ENCODE measurements around the gene SAMD14. TPM values are rescaled to one million over a fixed set of nuclear protein-coding genes. Genes with fewer than 3 reads are reported as not detected.

SAMD14 gene
- total and polyA plus RNA-seq, 3 experiments from 2014 or later: 0.92 to 1.3 TPM; not detected in 1

GRCh38 chr17:50099003-50099402 is 31.0 kb downstream of the SAMD14 start:
- H3K4me1 ChIP-seq (ENCODE audit: insufficient read depth, low read length): peaks cover 13% of the 10 kb centered on the region
- no peak overlapping the region for H3K27ac ChIP-seq (ENCODE audit: low read depth, low read length)
- H3K4me3 ChIP-seq (ENCODE audit: low read length): no peak overlapping the region
- ChIA-PET POLR2A (no interaction called here), CTCF (interaction anchor here (2.3 kb wide), 1 partner anchor 11 kb away, joined by 10 read pairs; no protein-coding TSS in a partner anchor)
- H3K4me3 Mint-ChIP-seq: no peak overlapping the region
- peaks cover 28 to 60% (median 37%) of the 10 kb centered on the region in 3 donors for H3K4me1 Mint-ChIP-seq
- no peak for DNase-seq
- peaks cover 10% of the 10 kb centered on the region for H3K36me3 ChIP-seq (ENCODE audit: insufficient read depth, low read length)
- H3K9me3 ChIP-seq (ENCODE audit: low read length): no peaks in the 10 kb centered on the region
- H3K27me3 Mint-ChIP-seq: no peaks in the 10 kb centered on the region
- H3K27me3 ChIP-seq (ENCODE audit: insufficient read depth, low read length, poor library complexity, severe bottlenecking): no peaks in the 10 kb centered on the region
- H3K9me3 Mint-ChIP-seq: no peaks in the 10 kb centered on the region
- H3K27ac Mint-ChIP-seq: peak overlapping the region in 1 of 8 donors; percentile 29
- peaks cover 0 to 65% (median 13%) of the 10 kb centered on the region in 3 donors for H3K36me3 Mint-ChIP-seq

- no peak for DNase-seq
- ChIA-PET CTCF (interaction anchor here (1.1 to 2.3 kb wide), 3 partner anchors 10 to 16 kb away, joined by 3 to 10 read pairs (median 5); no protein-coding TSS in a partner anchor), POLR2A (no interaction called here)
- Histone ChIP-seq H3K4me3 (ENCODE audit: low read length) (no peak overlapping the region), H3K27me3 (ENCODE audit: insufficient read depth, low read length, poor library complexity, severe bottlenecking) (no peaks in the 10 kb centered on the region), H3K4me1 (ENCODE audit: insufficient read depth, low read length) (peaks cover 17% of the 10 kb centered on the region), H3K9me3 (ENCODE audit: low read length) (no peaks in the 10 kb centered on the region), H3K27ac (ENCODE audit: low read depth, low read length) (no peak overlapping the region), H3K36me3 (ENCODE audit: insufficient read depth, low read length) (peaks cover 10% of the 10 kb centered on the region)
- peaks cover 28 to 62% (median 37%) of the 10 kb centered on the region in 3 donors for H3K4me1 Mint-ChIP-seq
- H3K36me3 Mint-ChIP-seq: peaks cover 0 to 64% (median 13%) of the 10 kb centered on the region in 3 donors
- H3K27ac Mint-ChIP-seq: peak overlapping the region in 2 of 8 donors; percentile 29 to 84
- no peaks in the 10 kb centered on the region for H3K9me3 Mint-ChIP-seq
- no peak overlapping the region for H3K4me3 Mint-ChIP-seq
- no peaks in the 10 kb centered on the region for H3K27me3 Mint-ChIP-seq
Observed at GRCh38 chr17:50098583-50098982, 31.4 kb downstream of the SAMD14 start.

- peaks cover 10% of the 10 kb centered on the region for H3K36me3 ChIP-seq (ENCODE audit: insufficient read depth, low read length)
- Mint-ChIP-seq H3K36me3 (peaks cover 0 to 59% (median 13%) of the 10 kb centered on the region in 3 donors), H3K9me3 (no peaks in the 10 kb centered on the region), H3K4me1 (peaks cover 28 to 62% (median 37%) of the 10 kb centered on the region in 3 donors), H3K27ac (no peak overlapping the region), H3K4me3 (peak overlapping the region in 2 of 7 donors; percentile 23 to 48), H3K27me3 (no peaks in the 10 kb centered on the region)
- H3K9me3 ChIP-seq (ENCODE audit: low read length): no peaks in the 10 kb centered on the region
- POLR2A ChIA-PET: no interaction called here
- no peak overlapping the region for H3K4me3 ChIP-seq (ENCODE audit: low read length)
- peaks cover 17% of the 10 kb centered on the region for H3K4me1 ChIP-seq (ENCODE audit: insufficient read depth, low read length)
- DNase-seq: no peak
- CTCF ChIA-PET: interaction anchor here (1.1 to 2.3 kb wide), 3 partner anchors 10 to 17 kb away, joined by 3 to 10 read pairs (median 5); no protein-coding TSS in a partner anchor
- H3K27ac ChIP-seq (ENCODE audit: low read depth, low read length): no peak overlapping the region
- H3K27me3 ChIP-seq (ENCODE audit: insufficient read depth, low read length, poor library complexity, severe bottlenecking): no peaks in the 10 kb centered on the region
Observed at GRCh38 chr17:50097926-50098325, 32.0 kb downstream of the SAMD14 start.

- Histone ChIP-seq H3K4me1 (ENCODE audit: insufficient read depth, low read length) (peaks cover 17% of the 10 kb centered on the region), H3K27me3 (ENCODE audit: insufficient read depth, low read length, poor library complexity, severe bottlenecking) (no peaks in the 10 kb centered on the region), H3K4me3 (ENCODE audit: low read length) (no peak overlapping the region), H3K27ac (ENCODE audit: low read depth, low read length) (no peak overlapping the region), H3K36me3 (ENCODE audit: insufficient read depth, low read length) (peaks cover 10% of the 10 kb centered on the region), H3K9me3 (ENCODE audit: low read length) (no peaks in the 10 kb centered on the region)
- ChIA-PET POLR2A (no interaction called here), CTCF (interaction anchor here (1.1 to 2.3 kb wide), 4 partner anchors 10 to 20 kb away, joined by 3 to 10 read pairs (median 6); no protein-coding TSS in a partner anchor)
- H3K36me3 Mint-ChIP-seq: peaks cover 0 to 55% (median 13%) of the 10 kb centered on the region in 3 donors
- H3K4me1 Mint-ChIP-seq: peaks cover 28 to 62% (median 37%) of the 10 kb centered on the region in 3 donors
- H3K4me3 Mint-ChIP-seq: peak overlapping the region in 5 of 7 donors; percentile 11 to 72 (median 63)
- no peaks in the 10 kb centered on the region for H3K9me3 Mint-ChIP-seq
- no peak for DNase-seq
- H3K27ac Mint-ChIP-seq: peak overlapping the region in 2 of 8 donors; percentile 19 to 38
- H3K27me3 Mint-ChIP-seq: no peaks in the 10 kb centered on the region
Observed at GRCh38 chr17:50097455-50097854, 32.5 kb downstream of the SAMD14 start.

- peak overlapping the region in 4 of 8 donors; percentile 19 to 70 (median 44) for H3K27ac Mint-ChIP-seq
- peaks cover 17% of the 10 kb centered on the region for H3K4me1 ChIP-seq (ENCODE audit: insufficient read depth, low read length)
Observed at GRCh38 chr17:50096758-50097157, 33.2 kb downstream of the SAMD14 start.

GRCh38 chr17:50096092-50096491 is 33.9 kb downstream of the SAMD14 start:
- peak overlapping the region; percentile 88 to 100 (median 97) for H3K4me3 Mint-ChIP-seq
- H3K4me1 ChIP-seq (ENCODE audit: insufficient read depth, low read length): peaks cover 17% of the 10 kb centered on the region
- peaks cover 28 to 57% (median 37%) of the 10 kb centered on the region in 3 donors for H3K4me1 Mint-ChIP-seq
- no peaks in the 10 kb centered on the region for H3K27me3 ChIP-seq (ENCODE audit: insufficient read depth, low read length, poor library complexity, severe bottlenecking)
- ChIA-PET POLR2A (interaction anchor here (0.5 kb wide), 1 partner anchor 35 kb away, joined by 3 read pairs; no protein-coding TSS in a partner anchor), CTCF (interaction anchor here (1.8 kb wide), 1 partner anchor 21 kb away, joined by 7 read pairs; no protein-coding TSS in a partner anchor)
- peak overlapping the region; percentile 100 for H3K4me3 ChIP-seq (ENCODE audit: low read length)
- H3K36me3 Mint-ChIP-seq: peaks cover 0 to 52% (median 13%) of the 10 kb centered on the region in 3 donors
- H3K27ac Mint-ChIP-seq: peak overlapping the region; percentile 50 to 98 (median 96)
- no peaks in the 10 kb centered on the region for H3K9me3 ChIP-seq (ENCODE audit: low read length)
- H3K36me3 ChIP-seq (ENCODE audit: insufficient read depth, low read length): peaks cover 10% of the 10 kb centered on the region
- H3K27me3 Mint-ChIP-seq: no peaks in the 10 kb centered on the region
- DNase-seq: no peak
- H3K27ac ChIP-seq (ENCODE audit: low read depth, low read length): no peak overlapping the region
- H3K9me3 Mint-ChIP-seq: no peaks in the 10 kb centered on the region

More at GRCh38 chr17:50096758-50097157, 33.2 kb downstream of the SAMD14 start:
- Mint-ChIP-seq H3K27me3 (no peaks in the 10 kb centered on the region), H3K4me1 (peaks cover 28 to 60% (median 37%) of the 10 kb centered on the region in 3 donors), H3K4me3 (peak overlapping the region; percentile 11 to 100 (median 95)), H3K9me3 (no peaks in the 10 kb centered on the region), H3K36me3 (peaks cover 0 to 53% (median 13%) of the 10 kb centered on the region in 3 donors)
- H3K4me3 ChIP-seq (ENCODE audit: low read length): no peak overlapping the region
- ChIA-PET CTCF (interaction anchor here (1.8 to 2.3 kb wide), 3 partner anchors 9 to 20 kb away, joined by 5 to 10 read pairs (median 7); no protein-coding TSS in a partner anchor), POLR2A (interaction anchor here (0.5 kb wide), 1 partner anchor 35 kb away, joined by 3 read pairs; no protein-coding TSS in a partner anchor)
- H3K27ac ChIP-seq (ENCODE audit: low read depth, low read length): no peak overlapping the region
- H3K36me3 ChIP-seq (ENCODE audit: insufficient read depth, low read length): peaks cover 10% of the 10 kb centered on the region
- H3K9me3 ChIP-seq (ENCODE audit: low read length): no peaks in the 10 kb centered on the region
- no peaks in the 10 kb centered on the region for H3K27me3 ChIP-seq (ENCODE audit: insufficient read depth, low read length, poor library complexity, severe bottlenecking)
- DNase-seq: no peak

- peaks cover 10% of the 10 kb centered on the region for H3K36me3 ChIP-seq (ENCODE audit: insufficient read depth, low read length)
- H3K4me1 ChIP-seq (ENCODE audit: insufficient read depth, low read length): peaks cover 17% of the 10 kb centered on the region
- Mint-ChIP-seq H3K9me3 (no peaks in the 10 kb centered on the region), H3K4me1 (peaks cover 28 to 52% (median 34%) of the 10 kb centered on the region in 3 donors), H3K36me3 (peaks cover 0 to 47% (median 13%) of the 10 kb centered on the region in 3 donors), H3K27me3 (no peaks in the 10 kb centered on the region), H3K4me3 (peak overlapping the region; percentile 88 to 100 (median 97)), H3K27ac (peak overlapping the region; percentile 88 to 98 (median 96))
- DNase-seq: no peak
- ChIA-PET CTCF (interaction anchor here (1.8 kb wide), 1 partner anchor 21 kb away, joined by 7 read pairs; no protein-coding TSS in a partner anchor), POLR2A (no interaction called here)
- peak overlapping the region; percentile 47 for H3K27ac ChIP-seq (ENCODE audit: low read depth, low read length)
- H3K4me3 ChIP-seq (ENCODE audit: low read length): peak overlapping the region; percentile 100
- no peaks in the 10 kb centered on the region for H3K9me3 ChIP-seq (ENCODE audit: low read length)
- H3K27me3 ChIP-seq (ENCODE audit: insufficient read depth, low read length, poor library complexity, severe bottlenecking): no peaks in the 10 kb centered on the region
Observed at GRCh38 chr17:50095626-50096037, 34.3 kb downstream of the SAMD14 start.
